ENCODE measurements around the gene ADAMTS4.

GRCh38 chr1:161175771-161176453 lies 22.9 kb downstream of the ADAMTS4 start:
- TF ChIP-seq CTCF (conservative IDR thresholded peaks at IDR 0.05; ENCODE audit: low read depth, low read length) (no peak), EZH2 (IDR thresholded peaks at IDR 0.05; ENCODE audit: borderline replicate concordance, low read depth, low read length, poor library complexity, severe bottlenecking) (no peak)
